Measurements from ENCODE around the gene PRKCH.

Gene PRKCH

DNA sequence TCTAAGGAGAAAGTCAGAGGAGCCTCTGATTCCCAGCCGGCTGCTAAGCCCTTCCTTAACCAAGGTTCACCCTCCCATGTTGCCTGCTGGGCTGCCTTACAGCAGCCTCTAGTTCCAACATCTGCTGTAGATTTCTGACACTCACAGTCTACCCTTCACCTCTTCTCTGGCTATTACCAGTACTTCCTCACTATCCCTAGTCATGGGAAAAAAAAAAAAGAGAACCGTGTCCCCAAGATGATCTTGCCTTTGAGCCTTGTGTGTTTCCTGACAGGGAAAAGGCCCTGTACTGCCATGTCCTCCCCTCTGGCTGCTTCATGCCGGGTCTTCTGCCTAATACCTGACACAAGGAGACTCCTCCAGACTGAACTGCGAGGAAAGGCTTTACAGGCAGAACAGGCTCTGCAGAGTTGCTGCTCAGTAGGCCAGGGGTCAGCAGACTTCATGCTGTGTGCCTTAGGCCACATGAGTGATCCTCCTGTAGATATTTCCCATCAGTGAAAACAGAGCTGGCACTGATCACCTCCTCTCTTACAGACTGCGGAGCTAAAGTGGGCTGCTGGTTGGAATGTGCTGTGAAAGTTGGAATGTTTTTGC, 46.8 kb downstream of the PRKCH start:
- no peak for DNase-seq (ENCODE audit: low read depth)

DNA sequence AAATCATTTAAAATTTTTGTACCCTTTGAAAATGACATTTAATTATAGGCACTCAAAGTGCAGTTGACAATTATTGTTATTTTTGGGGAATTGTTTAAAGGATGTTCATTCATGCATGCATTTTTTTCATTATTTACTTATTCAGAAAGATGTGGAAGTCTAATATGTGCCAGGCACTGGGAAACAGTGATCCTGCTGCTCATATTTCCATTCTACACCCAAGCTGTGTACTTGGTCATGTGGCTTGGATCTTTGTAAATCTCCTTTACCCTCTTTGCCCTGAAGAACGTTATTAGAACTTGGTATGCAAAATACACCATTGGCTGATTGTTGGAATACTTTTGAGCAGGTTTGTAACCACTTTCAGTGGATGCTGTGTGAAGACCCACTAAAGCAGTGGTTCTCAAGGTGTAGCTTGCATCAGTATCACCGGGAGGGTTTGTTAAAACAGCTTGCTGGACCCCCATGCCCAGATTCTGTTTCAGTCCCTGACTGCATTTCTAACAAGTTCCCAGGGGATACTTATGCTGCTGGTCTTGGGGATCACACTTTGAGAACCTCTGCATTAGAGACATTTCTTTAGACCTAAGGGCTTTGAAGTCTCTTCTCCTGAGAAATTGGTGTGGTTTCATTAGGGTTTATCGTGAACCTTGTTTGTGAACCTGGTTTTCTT, 47.5 kb downstream of the PRKCH start:
- DNase-seq (ENCODE audit: low read depth) = no peak

DNA sequence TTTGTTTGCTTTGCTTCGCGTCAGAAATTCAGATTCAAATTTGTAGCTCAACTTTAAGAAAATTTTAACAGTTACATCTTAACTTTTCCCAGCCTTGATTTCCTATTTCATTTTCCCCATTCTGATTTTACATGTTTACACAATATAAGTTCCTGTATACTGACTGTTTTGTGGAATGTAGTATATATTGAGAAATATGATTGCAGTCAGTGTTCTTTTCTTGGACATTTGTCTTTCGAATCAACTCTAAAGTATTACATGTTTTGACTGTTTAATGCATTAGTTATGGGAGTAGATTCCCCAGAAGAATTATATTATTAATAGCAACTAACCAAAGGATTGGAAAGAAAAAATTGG, 48.1 kb downstream of the PRKCH start:
- DNase-seq (ENCODE audit: low read depth) = no peak

DNA sequence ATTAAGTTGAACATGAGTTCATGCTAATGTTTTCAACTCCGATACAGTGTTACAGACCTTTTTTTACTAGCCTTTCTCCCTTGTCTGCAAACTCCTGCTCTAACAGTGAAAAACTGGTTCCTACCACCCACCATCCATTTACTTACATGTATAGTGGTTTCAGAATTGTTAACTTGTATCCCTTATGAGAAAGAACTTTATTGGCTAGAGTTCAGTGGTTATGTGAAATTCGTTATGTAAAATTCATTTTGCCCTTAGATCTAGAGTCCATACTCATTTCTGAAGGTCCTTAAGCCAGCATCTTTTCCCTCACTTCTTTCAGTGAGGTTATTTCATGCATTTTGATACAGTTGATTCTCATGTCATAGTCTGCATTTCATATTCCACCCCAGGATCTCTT, 51.0 kb downstream of the PRKCH start:
- no peak for DNase-seq (ENCODE audit: low read depth)

DNA sequence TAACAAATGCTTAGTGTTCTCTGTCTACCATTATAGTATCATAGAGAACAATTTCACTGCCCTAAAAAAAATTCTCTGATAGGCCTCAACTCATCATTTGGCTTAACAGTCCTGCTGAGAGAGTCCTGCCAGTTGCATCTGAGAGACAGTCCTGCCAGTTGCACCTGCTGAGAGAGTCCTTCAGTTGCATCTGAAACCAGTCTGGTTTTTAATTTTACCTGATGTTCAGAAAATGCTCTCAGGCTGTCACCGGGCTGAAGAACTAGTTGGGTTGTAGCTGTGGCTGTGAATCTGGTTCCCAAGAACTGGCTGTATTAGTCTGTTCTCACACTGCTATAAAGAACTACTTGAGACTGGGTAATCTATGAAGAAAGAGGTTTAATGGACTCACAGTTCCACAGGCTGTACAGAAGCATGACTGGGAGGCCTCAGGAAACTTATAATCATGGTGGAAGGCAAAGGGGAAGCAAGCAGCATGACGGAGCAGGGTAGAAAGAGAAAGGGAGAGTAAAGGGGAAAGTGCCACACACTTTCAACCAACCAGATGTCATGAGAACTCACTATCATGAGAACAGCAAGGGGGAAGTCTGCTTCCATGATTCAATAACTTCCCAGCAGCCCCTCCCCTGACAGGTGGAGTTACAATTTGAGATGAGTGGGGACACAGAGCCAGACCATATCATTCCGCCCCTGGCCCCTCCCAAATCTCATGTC, 51.6 kb downstream of the PRKCH start:
- no peak for DNase-seq (ENCODE audit: low read depth)

DNA sequence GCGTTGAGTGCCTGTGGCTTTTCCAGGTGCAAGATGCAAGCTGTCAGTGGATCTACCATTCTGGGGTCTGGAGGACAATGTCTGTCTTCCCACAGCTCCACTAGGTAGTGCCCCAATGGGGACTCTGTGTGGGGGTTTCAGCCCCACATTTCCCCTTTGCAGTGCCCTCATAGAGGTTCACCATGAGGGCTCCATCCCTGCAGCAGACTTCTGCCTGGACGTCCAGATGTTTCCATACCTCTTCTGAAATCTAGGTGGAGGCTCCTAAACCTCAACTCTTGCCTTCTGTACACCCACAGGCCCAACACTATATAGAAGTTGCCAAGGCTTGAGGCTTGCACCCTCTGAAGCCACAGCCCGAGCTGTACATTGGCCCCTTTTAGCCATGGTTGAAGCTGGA, 52.9 kb downstream of the PRKCH start:
- no peak for DNase-seq (ENCODE audit: low read depth)

DNA sequence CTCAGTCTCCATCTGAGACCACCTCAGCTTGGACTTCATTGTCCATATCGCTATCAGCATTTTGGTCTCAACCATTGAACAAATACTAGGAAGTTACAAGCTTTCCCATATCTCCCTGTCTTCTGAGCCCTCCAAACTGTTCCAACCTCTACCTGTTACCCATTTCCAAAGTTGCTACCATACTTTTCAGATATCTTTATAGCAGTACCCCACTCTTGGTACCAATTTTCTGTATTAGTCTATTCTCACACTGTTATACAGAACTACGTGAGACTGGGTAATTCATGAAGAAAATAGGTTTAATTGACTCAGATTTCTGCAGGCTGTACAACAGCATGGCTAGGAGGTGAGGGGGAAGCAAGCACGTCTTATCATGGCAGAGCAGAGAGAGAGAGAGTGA, 53.8 kb downstream of the PRKCH start:
- no peak for DNase-seq (ENCODE audit: low read depth)

DNA sequence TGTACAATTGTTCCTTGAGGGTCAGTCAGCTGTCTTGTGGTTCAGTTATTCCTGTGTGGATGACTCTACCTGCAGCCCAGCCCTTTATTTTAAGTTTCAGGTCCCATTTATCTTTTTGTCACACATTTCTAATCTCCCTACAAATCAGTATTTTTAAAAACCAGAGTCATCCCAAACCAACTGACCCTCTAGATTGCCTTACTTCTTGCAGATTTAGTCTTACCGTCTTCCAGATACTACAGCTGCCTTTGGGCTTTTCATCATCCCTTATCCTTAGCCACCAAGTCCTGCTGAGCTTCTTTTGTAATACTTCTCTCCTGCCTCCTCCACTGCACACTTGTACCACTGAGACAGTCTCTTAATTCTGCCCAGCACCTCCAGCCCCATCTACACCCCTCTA, 54.9 kb downstream of the PRKCH start:
- no peak for DNase-seq (ENCODE audit: low read depth)

DNA sequence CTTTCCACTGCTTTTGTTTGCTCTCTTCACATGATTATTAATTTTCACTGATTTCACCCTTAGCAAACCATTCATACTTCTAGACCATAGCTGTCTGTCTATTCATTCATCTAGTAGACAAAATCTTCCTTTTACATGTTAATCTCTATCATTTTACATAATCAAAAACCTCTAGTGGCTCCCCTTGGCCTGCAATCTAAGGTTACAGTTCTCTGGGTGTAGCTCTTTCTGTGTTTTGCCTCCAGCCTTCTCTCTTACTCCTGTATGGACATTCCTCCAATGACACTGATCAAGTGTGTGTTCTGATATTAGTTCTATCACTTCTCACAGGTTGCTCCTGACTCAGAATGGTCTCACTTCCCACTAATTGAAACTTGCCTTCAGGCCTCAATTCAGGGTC, 56.4 kb downstream of the PRKCH start:
- DNase-seq (ENCODE audit: low read depth) = no peak

DNA sequence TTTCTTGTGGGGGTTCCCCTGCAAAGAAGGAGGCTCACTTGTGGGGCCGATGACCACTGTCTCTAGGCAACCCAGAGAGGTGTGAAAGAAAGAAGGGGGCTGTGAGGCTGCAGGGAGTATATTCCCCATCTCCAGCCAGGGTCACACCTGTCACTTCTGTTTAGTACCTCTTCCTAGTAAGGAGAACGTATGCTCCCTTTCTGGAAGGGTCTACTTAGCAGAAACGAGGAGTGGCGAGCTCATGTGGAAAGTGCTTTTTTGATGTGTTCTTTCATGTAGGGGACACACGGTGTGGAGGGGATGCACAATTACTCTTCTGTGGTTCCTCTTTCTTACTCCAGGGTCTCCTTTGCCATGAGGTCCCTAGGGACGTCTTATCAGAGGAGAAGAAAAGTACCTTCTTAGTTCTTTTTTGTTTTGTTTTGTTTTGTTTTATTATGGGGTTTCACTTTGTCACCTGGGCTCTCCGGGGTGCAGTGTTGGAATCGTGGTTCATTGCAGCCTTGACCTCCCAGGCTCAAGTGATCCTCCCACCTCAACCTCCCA, 58.3 kb downstream of the PRKCH start:
- no peak for DNase-seq (ENCODE audit: low read depth)

DNA sequence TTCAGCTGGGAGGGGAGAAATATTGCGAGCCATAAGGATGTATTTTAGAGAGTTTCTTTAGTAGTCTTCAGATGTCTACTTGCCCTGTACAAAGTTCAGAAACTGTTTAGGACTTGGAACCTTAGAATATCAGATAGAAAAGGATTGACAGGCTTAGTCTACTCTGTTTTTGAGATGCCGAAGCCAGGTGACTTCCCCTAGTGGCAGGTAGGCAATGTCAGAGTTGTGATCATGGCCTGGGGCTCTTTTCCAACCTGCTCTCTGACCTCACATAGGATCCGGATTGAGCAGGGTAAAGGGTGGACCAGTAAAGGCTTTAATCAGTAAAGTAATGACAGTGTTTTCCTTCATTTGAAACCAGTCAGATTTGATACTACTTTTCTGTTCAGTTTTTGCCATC, 59.6 kb downstream of the PRKCH start:
- no peak for DNase-seq (ENCODE audit: low read depth)

DNA sequence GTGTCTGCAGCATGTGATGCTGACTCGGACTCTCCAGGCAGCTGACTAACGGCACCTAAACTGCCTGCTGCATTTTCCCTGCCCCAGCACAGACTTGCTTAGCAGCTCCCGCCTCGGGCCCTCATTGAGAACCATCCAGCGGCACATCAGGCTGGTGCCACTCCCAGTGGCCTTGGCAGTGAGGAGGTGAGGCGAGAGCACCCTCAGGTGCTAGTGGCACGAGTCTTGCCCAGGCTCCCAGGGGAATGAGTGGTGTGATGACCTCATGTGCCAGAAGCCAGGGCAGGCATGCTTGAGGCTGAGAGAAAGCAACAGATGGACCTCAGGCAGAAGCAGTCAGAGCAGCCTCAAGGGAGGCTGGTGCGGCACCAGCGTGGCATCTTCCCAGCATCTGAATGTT, 60.2 kb downstream of the PRKCH start:
- no peak for DNase-seq (ENCODE audit: low read depth)

DNA sequence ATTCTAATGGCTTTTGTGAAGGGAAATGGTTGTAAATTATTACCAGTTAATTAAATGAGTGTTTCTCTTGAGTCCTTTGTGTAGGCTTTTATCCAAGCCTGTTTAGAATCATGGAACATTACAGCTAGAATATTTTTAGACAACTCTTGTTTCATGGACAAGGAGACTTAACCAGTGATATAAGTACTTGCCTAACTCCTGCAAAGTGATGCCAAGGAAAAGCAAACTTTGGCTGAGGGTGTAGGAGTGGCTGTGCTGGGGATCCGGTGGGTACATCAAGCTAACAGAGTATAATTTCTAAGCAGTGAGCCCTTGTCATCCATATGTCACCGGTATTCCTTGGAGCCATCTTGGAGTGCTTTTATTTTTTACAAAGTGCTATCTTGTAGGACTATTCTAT, 61.5 kb downstream of the PRKCH start:
- DNase-seq (ENCODE audit: low read depth) = no peak

DNA sequence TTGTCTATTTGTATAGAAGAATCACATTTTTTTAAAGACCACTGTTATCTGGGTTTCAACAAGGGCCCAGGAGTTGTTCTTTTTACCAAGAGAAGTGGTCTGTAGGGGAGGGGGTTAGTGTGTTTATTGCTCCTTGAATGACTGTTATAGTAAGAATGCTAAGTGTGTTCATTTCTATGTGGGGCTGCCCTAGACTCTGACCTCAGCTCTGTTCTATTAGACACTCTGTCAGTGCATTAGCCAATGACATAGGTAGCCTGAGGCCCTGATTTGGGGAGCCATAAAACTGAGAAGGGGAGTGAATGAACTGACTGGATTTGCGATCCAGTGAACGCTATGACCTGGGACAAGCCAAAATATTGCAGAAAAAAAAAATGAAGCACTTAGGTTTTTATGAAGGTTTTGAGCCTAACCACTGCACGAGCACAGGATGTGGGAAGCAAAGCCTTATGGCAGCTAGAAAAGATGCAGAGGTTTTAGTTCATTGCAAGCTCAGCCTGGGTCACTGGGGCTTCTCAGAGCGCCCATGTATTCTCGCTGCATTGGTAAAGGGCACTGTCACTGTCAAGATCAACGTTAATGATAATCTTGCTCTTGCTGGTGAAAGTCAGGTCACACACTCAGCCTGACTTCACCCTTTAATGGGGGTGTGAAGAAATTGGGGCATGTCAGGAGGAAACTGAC, 63.8 kb downstream of the PRKCH start:
- DNase-seq (ENCODE audit: low read depth) = no peak

DNA sequence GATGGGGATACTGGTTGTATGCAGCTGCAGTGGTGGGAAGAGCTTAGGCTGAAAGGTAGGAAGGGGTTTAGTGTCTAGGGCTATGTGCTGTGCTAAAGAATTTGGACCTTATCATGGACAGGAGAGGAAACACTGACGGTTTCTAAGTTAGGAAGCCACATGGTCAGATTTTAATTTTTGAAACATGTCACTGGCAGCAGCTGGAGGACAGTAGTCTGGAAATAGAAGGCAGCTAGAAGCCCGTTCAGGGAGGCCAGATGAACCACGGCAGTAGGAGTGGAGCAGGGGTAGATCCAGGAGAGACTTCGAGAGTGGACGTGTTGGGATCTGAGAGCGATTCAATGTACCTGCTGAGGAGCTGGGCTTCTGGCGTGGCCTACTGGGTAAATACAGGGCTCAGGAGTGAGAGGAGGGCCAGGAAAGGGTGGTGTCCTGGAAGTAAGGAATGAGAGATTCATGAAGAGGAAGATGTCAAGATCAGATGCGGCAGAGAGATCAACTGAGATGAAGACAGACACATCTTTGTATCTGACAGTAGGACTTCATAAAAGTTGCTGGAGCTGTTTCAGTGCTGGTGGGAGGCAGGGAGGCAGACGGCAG, 64.9 kb downstream of the PRKCH start:
- no peak for DNase-seq (ENCODE audit: low read depth)

DNA sequence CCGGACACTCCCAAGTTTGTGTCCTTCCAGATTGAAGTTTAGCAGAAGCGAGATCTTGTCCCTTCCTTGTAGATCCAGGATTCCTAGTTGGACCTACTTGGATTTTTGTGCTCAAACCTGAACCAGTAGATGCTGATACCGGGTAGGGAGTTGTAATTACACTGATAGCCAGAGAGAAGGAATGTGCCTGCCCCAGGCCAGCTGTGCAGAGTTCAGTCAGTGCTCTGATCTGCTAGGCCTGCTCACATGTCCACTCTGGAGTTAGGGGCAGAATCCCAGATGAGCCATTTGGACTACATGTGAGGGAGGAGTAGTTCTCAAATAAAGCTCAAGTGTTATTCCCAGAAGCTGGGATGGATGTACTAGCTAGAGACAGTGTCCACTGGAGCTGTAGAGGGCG, 65.7 kb downstream of the PRKCH start:
- no peak for DNase-seq (ENCODE audit: low read depth)

DNA sequence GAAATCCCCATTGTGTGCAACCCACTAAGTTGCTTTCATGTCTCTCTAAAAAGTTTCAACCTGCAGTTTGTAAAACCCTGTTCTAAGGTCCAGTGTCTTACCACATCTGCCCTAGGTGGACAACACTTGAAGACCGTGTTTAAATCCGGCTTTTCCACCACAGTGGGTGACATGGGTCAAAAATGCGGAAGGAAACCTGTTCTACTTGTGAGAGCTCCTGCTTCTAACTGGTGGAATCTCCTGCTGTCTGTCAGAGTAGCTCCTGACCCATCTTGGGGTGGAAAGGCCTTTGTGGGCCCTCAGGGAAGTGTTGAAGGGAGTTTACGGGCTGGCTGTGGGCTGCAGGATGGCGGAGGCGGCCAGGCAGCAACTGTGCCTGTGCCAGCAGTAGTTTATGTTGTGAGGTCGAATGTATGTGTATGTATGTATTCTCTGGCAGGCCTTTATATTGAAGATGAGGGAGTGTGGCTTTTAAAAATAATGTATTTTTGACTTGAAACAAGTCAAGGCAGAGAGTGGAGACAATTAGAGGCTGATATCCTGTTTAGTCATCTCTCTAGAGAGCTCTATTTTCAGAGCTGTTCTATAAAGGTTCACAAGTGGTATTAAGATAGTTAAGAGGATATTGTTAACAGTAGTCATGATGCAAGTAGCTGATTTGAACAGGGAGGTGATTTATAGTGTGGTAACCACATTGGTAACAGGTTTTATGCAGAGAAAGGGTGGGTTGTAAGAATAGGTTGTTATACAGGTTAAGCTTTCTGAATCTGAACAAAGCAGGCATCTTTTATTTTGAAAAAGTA, 67.0 kb downstream of the PRKCH start:
- no peak for DNase-seq (ENCODE audit: low read depth)

DNA sequence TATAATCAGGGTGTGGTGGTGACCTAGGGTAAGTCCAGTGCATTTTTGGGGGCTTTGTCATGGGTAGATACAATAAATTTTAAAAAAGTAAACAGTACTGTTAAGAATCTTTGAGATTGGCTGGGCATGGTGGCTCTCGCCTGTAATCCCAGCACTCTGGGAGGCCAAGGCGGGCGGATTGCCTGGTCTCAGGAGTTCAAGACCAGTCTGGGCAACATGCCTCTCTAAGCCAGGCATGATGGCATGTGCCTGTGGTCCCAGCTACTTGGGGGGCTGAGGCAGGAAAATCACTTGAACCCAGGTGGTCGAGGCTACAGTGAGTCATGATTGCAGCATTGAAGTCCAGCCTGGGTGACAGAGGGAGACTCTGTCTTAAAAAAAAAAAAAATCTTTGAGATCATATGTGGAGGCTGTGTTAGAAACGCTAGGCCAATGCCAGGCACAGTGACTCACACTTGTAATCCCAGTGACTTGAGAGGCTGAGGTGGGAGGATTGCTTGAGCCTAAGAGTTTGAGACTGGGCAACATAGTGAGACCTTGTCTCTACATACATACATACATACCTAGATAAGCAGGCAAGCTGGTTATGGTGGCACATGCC, 67.7 kb downstream of the PRKCH start:
- DNase-seq (ENCODE audit: low read depth) = no peak

DNA sequence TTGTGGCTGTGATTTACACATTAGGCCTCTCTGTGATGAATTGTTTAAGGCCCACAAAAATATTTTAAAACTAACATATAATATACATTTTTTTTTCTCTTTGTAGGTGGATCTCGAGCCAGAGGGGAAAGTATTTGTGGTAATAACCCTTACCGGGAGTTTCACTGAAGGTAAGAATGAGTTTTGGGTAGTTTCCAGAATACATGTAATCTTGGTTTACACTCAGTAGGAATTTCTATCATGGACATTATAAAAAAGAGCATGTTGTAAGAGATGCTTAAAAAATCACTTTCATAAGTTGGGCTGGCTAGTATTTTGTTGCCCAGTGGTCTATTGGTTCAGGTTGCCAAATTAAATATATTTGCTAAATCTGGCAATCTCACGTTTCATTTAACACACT, 69.7 kb downstream of the PRKCH start:
- DNase-seq (ENCODE audit: low read depth) = no peak

DNA sequence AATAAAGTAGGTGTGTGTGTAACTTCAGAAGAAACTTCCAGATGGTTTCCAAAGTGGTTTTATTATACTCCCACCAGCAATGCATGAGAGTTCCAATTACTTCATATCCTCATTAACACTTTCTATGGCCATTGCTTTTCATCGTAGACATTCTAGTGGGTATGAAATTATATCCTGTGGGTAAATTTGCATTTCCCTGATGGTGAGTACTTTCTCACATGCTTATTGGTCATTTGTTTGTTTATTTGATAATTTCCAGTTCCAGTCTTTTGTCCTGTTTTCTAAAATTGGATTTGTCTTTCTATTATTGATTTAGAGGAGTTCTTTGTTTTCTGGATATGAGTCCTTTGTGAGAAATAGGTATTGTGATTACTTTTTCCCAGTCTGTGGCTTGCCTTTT, 70.9 kb downstream of the PRKCH start:
- DNase-seq (ENCODE audit: low read depth) = no peak

DNA sequence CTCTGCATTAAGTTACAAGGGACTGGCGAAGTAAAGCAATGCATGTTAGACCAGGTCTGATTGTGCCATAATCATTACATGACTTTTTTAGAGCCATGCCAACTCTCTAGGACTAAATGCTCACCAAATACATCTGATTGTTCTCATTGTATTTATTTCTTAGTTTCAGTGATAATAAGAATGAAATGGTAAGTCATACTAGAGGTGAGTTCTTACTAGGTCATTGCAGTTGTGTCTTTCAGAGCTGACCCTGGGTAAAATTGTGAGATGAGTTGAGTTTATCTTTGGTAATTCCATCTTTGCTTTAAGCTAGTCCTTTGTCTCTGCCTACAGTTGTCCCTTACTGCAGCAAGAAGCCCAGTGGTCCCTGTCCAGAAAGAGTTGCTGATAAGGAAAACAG, 73.2 kb downstream of the PRKCH start:
- no peak for DNase-seq (ENCODE audit: low read depth)
